ENCODE results near the gene TLE4.

TLE4 gene

GRCh38 chr9:79610019-79610631 lies 38.4 kb downstream of the TLE4 start:
- peak; percentile 4 for DNase-seq
- no peak for TF ChIP-seq CTCF (IDR thresholded peaks at IDR 0.05; ENCODE audit: low read depth, low read length, missing control alignments)
- in situ Hi-C loops (cut with HindIII; ENCODE audit: low pct_ligation_motif_present, low sequenced_read_pairs): no loop called here
- Histone ChIP-seq H3K36me3 (replicated peaks) (no peaks in the 10 kb centered on the region), H3K27me3 (replicated peaks) (no peaks in the 10 kb centered on the region), H3K27ac (no peak overlapping the region), H3K4me3 (ENCODE audit: low read depth, low read length) (no peak overlapping the region)

GRCh38 chr9:79610791-79611614 lies 39.2 kb downstream of the TLE4 start:
- in situ Hi-C loops (cut with HindIII; ENCODE audit: low pct_ligation_motif_present, low sequenced_read_pairs): no loop called here
- no peaks in the 10 kb centered on the region for H3K27me3 ChIP-seq (replicated peaks)
- peak; percentile 81 for DNase-seq
- TF ChIP-seq CTCF (IDR thresholded peaks at IDR 0.05; ENCODE audit: low read depth, low read length, missing control alignments): no peak
- H3K36me3 ChIP-seq (replicated peaks): no peaks in the 10 kb centered on the region
- H3K4me3 ChIP-seq (ENCODE audit: low read depth, low read length): no peak overlapping the region
- peak overlapping the region; percentile 9 for H3K27ac ChIP-seq

- Histone ChIP-seq H3K36me3 (replicated peaks) (no peaks in the 10 kb centered on the region), H3K27ac (no peak overlapping the region), H3K4me3 (ENCODE audit: low read depth, low read length) (no peak overlapping the region), H3K27me3 (replicated peaks) (no peaks in the 10 kb centered on the region)
- in situ Hi-C loops (cut with HindIII; ENCODE audit: low pct_ligation_motif_present, low sequenced_read_pairs): no loop called here
- no peak for DNase-seq
- TF ChIP-seq CTCF (IDR thresholded peaks at IDR 0.05; ENCODE audit: low read depth, low read length, missing control alignments): no peak
Measured at GRCh38 chr9:79613145-79613544, 41.4 kb downstream of the TLE4 start.

- no peak for DNase-seq
- in situ Hi-C loops (cut with HindIII; ENCODE audit: low pct_ligation_motif_present, low sequenced_read_pairs): no loop called here
- Histone ChIP-seq H3K27me3 (replicated peaks) (no peaks in the 10 kb centered on the region), H3K36me3 (replicated peaks) (no peaks in the 10 kb centered on the region), H3K27ac (no peak overlapping the region), H3K4me3 (ENCODE audit: low read depth, low read length) (no peak overlapping the region)
- no peak for TF ChIP-seq CTCF (IDR thresholded peaks at IDR 0.05; ENCODE audit: low read depth, low read length, missing control alignments)
Measured at GRCh38 chr9:79615038-79615437, 43.3 kb downstream of the TLE4 start.

GRCh38 chr9:79616013-79616412 lies 44.2 kb downstream of the TLE4 start:
- Histone ChIP-seq H3K4me3 (ENCODE audit: low read depth, low read length) (no peak overlapping the region), H3K27me3 (replicated peaks) (no peaks in the 10 kb centered on the region), H3K36me3 (replicated peaks) (no peaks in the 10 kb centered on the region), H3K27ac (no peak overlapping the region)
- DNase-seq: no peak
- in situ Hi-C loops (cut with HindIII; ENCODE audit: low pct_ligation_motif_present, low sequenced_read_pairs): no loop called here
- no peak for TF ChIP-seq CTCF (IDR thresholded peaks at IDR 0.05; ENCODE audit: low read depth, low read length, missing control alignments)
